C4-2B (cell line): ENCODE data around the gene RRM1.

Experiments used
- ZFX ChIP-seq: fragments of 450-650 bp; IDR thresholded peaks from 2 replicates; pipeline ENCODE4 v1.6.1; 2017
- TF ChIP-seq, protein P1 (sequence below): fragments of 450-650 bp; conservative IDR thresholded peaks from 2 replicates; pipeline ENCODE4 v1.5.1; 2017; ENCODE audit warnings: mild to moderate bottlenecking

DNA sequence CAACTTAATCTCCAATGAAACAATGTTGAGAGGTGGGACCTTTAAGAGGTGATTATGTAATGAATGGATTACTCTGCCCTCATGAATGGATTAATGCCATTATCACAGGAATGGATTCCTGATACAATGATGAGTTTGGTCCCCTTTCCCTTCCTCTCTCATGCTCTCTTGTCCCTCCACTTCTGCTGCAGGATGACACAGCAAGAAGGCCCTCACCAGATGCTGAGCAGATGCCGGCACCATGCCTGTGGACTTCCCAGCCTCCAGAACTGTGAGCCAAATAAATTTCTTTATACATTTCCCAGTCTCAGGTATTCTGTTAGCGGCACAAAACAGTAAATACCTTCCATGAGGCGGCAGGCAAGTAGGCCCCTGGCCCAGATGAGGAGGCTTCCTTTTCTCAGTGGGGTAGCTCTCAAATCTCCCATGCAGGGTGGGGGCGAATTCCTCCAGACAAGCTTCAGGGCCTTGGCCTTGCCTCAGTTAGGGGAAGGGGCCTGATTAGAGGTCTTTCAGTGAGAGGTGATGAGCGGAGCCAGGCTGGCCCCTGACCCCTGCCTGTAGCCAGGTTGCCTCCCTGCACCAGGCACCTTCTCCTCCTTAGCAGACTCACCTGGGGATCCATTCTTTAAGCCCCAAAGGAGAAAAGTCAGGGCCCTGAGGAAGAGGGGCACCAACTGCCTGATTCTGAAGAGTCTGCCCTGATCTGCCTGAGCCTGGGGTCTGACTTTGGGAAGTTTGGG lies 86.0 kb downstream of the RRM1 start:
- TF ChIP-seq, protein P1, sequence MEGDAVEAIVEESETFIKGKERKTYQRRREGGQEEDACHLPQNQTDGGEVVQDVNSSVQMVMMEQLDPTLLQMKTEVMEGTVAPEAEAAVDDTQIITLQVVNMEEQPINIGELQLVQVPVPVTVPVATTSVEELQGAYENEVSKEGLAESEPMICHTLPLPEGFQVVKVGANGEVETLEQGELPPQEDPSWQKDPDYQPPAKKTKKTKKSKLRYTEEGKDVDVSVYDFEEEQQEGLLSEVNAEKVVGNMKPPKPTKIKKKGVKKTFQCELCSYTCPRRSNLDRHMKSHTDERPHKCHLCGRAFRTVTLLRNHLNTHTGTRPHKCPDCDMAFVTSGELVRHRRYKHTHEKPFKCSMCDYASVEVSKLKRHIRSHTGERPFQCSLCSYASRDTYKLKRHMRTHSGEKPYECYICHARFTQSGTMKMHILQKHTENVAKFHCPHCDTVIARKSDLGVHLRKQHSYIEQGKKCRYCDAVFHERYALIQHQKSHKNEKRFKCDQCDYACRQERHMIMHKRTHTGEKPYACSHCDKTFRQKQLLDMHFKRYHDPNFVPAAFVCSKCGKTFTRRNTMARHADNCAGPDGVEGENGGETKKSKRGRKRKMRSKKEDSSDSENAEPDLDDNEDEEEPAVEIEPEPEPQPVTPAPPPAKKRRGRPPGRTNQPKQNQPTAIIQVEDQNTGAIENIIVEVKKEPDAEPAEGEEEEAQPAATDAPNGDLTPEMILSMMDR, result no peak
- no peak for TF ChIP-seq ZFX
